ENCODE results near the gene KLK13. TPM values are rescaled to one million over a fixed set of nuclear protein-coding genes. Genes with fewer than 3 reads are reported as not detected.
A peak's percentile ranks its signal among the peaks of the same experiment; 100 is the strongest.

KLK13 gene
- total RNA-seq, 4 donors from 2014 or later: 1.2 to 5.0 (median 1.3) TPM; not detected in 1

- DNase-seq: peak in 1 of 3 donors; percentile 13
- H3K27ac ChIP-seq: no peak overlapping the region
- no peaks in the 10 kb centered on the region for H3K36me3 ChIP-seq
- no peak overlapping the region for H3K4me3 ChIP-seq
- no peaks in the 10 kb centered on the region for H3K9me3 ChIP-seq
- H3K27me3 ChIP-seq: no peaks in the 10 kb centered on the region
- TF ChIP-seq POLR2A (IDR thresholded peaks at IDR 0.05): no peak
- TF ChIP-seq, protein P1, sequence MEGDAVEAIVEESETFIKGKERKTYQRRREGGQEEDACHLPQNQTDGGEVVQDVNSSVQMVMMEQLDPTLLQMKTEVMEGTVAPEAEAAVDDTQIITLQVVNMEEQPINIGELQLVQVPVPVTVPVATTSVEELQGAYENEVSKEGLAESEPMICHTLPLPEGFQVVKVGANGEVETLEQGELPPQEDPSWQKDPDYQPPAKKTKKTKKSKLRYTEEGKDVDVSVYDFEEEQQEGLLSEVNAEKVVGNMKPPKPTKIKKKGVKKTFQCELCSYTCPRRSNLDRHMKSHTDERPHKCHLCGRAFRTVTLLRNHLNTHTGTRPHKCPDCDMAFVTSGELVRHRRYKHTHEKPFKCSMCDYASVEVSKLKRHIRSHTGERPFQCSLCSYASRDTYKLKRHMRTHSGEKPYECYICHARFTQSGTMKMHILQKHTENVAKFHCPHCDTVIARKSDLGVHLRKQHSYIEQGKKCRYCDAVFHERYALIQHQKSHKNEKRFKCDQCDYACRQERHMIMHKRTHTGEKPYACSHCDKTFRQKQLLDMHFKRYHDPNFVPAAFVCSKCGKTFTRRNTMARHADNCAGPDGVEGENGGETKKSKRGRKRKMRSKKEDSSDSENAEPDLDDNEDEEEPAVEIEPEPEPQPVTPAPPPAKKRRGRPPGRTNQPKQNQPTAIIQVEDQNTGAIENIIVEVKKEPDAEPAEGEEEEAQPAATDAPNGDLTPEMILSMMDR (IDR thresholded peaks at IDR 0.05): no peak
- no peaks in the 10 kb centered on the region for H3K4me1 ChIP-seq
These were observed 18.9 kb upstream of the KLK13 start for GRCh38 chr19:51083783-51084182.

- H3K4me3 ChIP-seq: no peak overlapping the region
- H3K4me1 ChIP-seq: no peaks in the 10 kb centered on the region
- H3K36me3 ChIP-seq: no peaks in the 10 kb centered on the region
- no peaks in the 10 kb centered on the region for H3K9me3 ChIP-seq
- no peak for TF ChIP-seq POLR2A (IDR thresholded peaks at IDR 0.05)
- TF ChIP-seq, protein P1 (IDR thresholded peaks at IDR 0.05): no peak
- no peaks in the 10 kb centered on the region for H3K27me3 ChIP-seq
- no peak overlapping the region for H3K27ac ChIP-seq
- DNase-seq: no peak
These were observed 18.3 kb upstream of the KLK13 start for GRCh38 chr19:51083181-51083580.

- Histone ChIP-seq H3K4me3 (no peak within 1 kb of the TSS), H3K27me3 (no peaks in the 10 kb centered on the region), H3K36me3 (no peaks in the 10 kb centered on the region), H3K27ac (no peak within 1 kb of the TSS), H3K9me3 (no peaks in the 10 kb centered on the region), H3K4me1 (no peaks in the 10 kb centered on the region)
- no peak for TF ChIP-seq POLR2A (IDR thresholded peaks at IDR 0.05)
- TF ChIP-seq, protein P1 (IDR thresholded peaks at IDR 0.05): no peak
- peak in 1 of 3 donors; percentile 38 for DNase-seq
These were observed 17.7 kb upstream of the KLK13 start, which contains the start of gene KLK14 for GRCh38 chr19:51082611-51083010. Gene KLK14 (minus strand): TSS chr19:51082887. CDS start chr19:51082614, 273 bp downstream.

DNA sequence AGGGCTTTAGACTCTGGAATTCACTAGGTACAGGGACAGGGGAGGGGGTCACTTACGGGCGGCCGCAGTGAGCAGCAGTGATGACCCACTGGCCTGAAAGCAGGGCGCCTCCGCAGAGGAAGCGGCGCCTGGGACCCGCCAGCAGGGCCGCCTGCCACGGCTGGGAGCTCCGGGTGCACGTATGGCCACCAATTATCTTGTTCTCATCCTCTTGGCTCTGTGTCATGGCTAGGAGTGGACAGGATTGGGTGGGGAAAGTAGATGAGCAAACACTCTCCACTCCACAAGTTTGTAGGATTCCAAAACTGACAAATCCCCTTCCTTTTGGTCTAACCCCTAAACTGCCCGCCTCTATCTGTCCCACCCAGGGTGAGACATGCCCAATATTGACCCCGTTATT is 16.6 kb upstream of the KLK13 start:
- no peak for TF ChIP-seq POLR2A (IDR thresholded peaks at IDR 0.05)
- TF ChIP-seq, protein P1 (IDR thresholded peaks at IDR 0.05): no peak
- Histone ChIP-seq H3K4me1 (no peaks in the 10 kb centered on the region), H3K36me3 (no peaks in the 10 kb centered on the region), H3K4me3 (no peak overlapping the region), H3K9me3 (no peaks in the 10 kb centered on the region), H3K27ac (no peak overlapping the region), H3K27me3 (no peaks in the 10 kb centered on the region)
- no peak for DNase-seq

- TF ChIP-seq, protein P1 (IDR thresholded peaks at IDR 0.05): no peak
- no peak for TF ChIP-seq POLR2A (IDR thresholded peaks at IDR 0.05)
- Histone ChIP-seq H3K9me3 (no peaks in the 10 kb centered on the region), H3K4me3 (no peak overlapping the region), H3K4me1 (no peaks in the 10 kb centered on the region), H3K36me3 (no peaks in the 10 kb centered on the region), H3K27ac (no peak overlapping the region), H3K27me3 (no peaks in the 10 kb centered on the region)
- DNase-seq: no peak
These were observed 14.7 kb upstream of the KLK13 start for GRCh38 chr19:51079481-51080110.
